IMR-90 (cell line): ENCODE measurements around the gene RIPOR3. TPM values are rescaled to one million over a fixed set of nuclear protein-coding genes. Genes with fewer than 3 reads are reported as not detected.
A peak's percentile ranks its signal among the peaks of the same experiment; 100 is the strongest.

Experiments
- ATAC-seq: fragments of 200-7000 bp; cut with Tn5 transposase; 2 replicates; pipeline ENCODE4 v1.9.1; 2020; ENCODE audit warnings: low read depth, mild to moderate bottlenecking, moderate library complexity
- BruUV-seq: library from RNA; stranded (reverse); fragments of 400-500 nt; replicated peaks from 2 replicates; lab custom pipeline; 2021; lab: Mats Ljungman, UMichigan
- CTCF ChIA-PET: fragments of 300-600 bp; formaldehyde crosslinking; extraction: SDS; loops from one replicate; lab custom pipeline; 2021; ENCODE audit warnings: antibody characterized with exemption; lab: Yijun Ruan, JAX
- POLR2A ChIA-PET: fragments of 300-600 bp; sonication (Branson Sonifier 250); formaldehyde crosslinking; loops from one replicate; lab custom pipeline; 2022; ENCODE audit warnings: antibody characterized with exemption; ENCODE audit not compliant: unreplicated experiment; lab: Charles Lee
- DNase-seq: peaks from one replicate; pipeline ENCODE4 v3.0.0; 2013
- H2AFZ ChIP-seq: replicated peaks from 2 replicates; pipeline ENCODE3; 2013; ENCODE audit warnings: low read length, mild to moderate bottlenecking; ENCODE audit not compliant: poor library complexity
- H2AK5ac ChIP-seq: 2 replicates; pipeline ENCODE4 v1.6.1; 2013; ENCODE audit warnings: low read depth, low read length, inconsistent platforms
- H2AK9ac ChIP-seq: replicated peaks from 2 replicates; pipeline ENCODE3; 2013; ENCODE audit warnings: mild to moderate bottlenecking, low read depth, low read length, moderate library complexity; ENCODE audit not compliant: poor library complexity
- H2BK120ac ChIP-seq: 2 replicates; pipeline ENCODE4 v1.6.1; 2013; ENCODE audit warnings: low read depth, low read length, inconsistent platforms
- H2BK15ac ChIP-seq: 3 replicates; pipeline ENCODE4 v1.6.1; 2013; ENCODE audit warnings: low read depth, low read length, inconsistent platforms
- H2BK20ac ChIP-seq: 2 replicates; pipeline ENCODE4 v1.6.1; 2013; ENCODE audit warnings: low read depth, mild to moderate bottlenecking, inconsistent platforms, low read length, moderate library complexity
- H2BK5ac ChIP-seq: 2 replicates; pipeline ENCODE4 v1.6.1; 2013; ENCODE audit warnings: mild to moderate bottlenecking, low read depth, low read length, inconsistent platforms; ENCODE audit not compliant: poor library complexity, severe bottlenecking
- H3K14ac ChIP-seq: replicated peaks from 2 replicates; pipeline ENCODE4 v1.6.1; 2013; ENCODE audit warnings: low read depth, low read length, inconsistent platforms
- H3K18ac ChIP-seq: 2 replicates; pipeline ENCODE4 v1.6.1; 2013; ENCODE audit warnings: low read depth, low read length, control low read depth
- H3K23ac ChIP-seq: 2 replicates; pipeline ENCODE4 v1.6.1; 2013; ENCODE audit warnings: low read depth, low read length, inconsistent platforms
- H3K27ac ChIP-seq: 2 replicates; pipeline ENCODE4 v1.5.1; 2013; ENCODE audit warnings: mild to moderate bottlenecking, control low read depth, low read length; ENCODE audit not compliant: insufficient read depth
- H3K27me3 ChIP-seq: 2 replicates; pipeline ENCODE4 v1.6.1; 2013; ENCODE audit warnings: low read length; ENCODE audit not compliant: control insufficient read depth, insufficient read depth
- H3K36me3 ChIP-seq: 2 replicates; pipeline ENCODE4 v1.6.1; 2013; ENCODE audit warnings: low read length, mixed read lengths; ENCODE audit not compliant: control insufficient read depth, insufficient read depth
- H3K4ac ChIP-seq: 2 replicates; pipeline ENCODE4 v1.6.1; 2013; ENCODE audit warnings: low read depth, low read length, inconsistent platforms
- H3K4me1 ChIP-seq: 2 replicates; pipeline ENCODE4 v1.6.1; 2013; ENCODE audit warnings: low read length, mixed read lengths; ENCODE audit not compliant: control insufficient read depth, insufficient read depth
- H3K4me2 ChIP-seq: 2 replicates; pipeline ENCODE4 v1.6.1; 2013; ENCODE audit warnings: low read depth, mild to moderate bottlenecking, control low read depth, low read length, moderate library complexity
- H3K4me3 ChIP-seq: 2 replicates; pipeline ENCODE4 v1.5.1; 2013; ENCODE audit warnings: low read depth, mild to moderate bottlenecking, control low read depth, low read length, moderate library complexity; ENCODE audit not compliant: insufficient read depth
- H3K56ac ChIP-seq: 2 replicates; pipeline ENCODE4 v1.6.1; 2013; ENCODE audit warnings: low read length, inconsistent platforms; ENCODE audit not compliant: insufficient read depth; ENCODE audit errors: extremely low read depth
- H3K79me1 ChIP-seq, 2 experiments: 2 replicates each; pipeline ENCODE4 v1.6.1; 2013; ENCODE audit warnings: low read length in 2 of 2, inconsistent platforms in 1 of 2, low read depth in 1 of 2
- H3K9ac ChIP-seq: 2 replicates; pipeline ENCODE4 v1.6.1; 2013; ENCODE audit warnings: low read depth, low read length, control low read depth
- H3K9me1 ChIP-seq: 2 replicates; pipeline ENCODE4 v1.6.1; 2013; ENCODE audit warnings: low read length, inconsistent platforms; ENCODE audit not compliant: insufficient read depth
- H3K9me3 ChIP-seq: 2 replicates; pipeline ENCODE4 v1.6.1; 2013; ENCODE audit warnings: low read length; ENCODE audit not compliant: control insufficient read depth, insufficient read depth
- H4K20me1 ChIP-seq: 2 replicates; pipeline ENCODE4 v1.6.1; 2013; ENCODE audit warnings: low read length, inconsistent platforms; ENCODE audit not compliant: insufficient read depth
- H4K5ac ChIP-seq: 2 replicates; pipeline ENCODE4 v1.6.1; 2013; ENCODE audit warnings: mild to moderate bottlenecking, low read depth, low read length, control low read depth
- H4K8ac ChIP-seq, 2 experiments: 2 replicates each; pipeline ENCODE4 v1.6.1; 2013; ENCODE audit warnings: low read depth in 2 of 2, low read length in 2 of 2, control low read depth in 1 of 2, inconsistent platforms in 1 of 2
- H4K91ac ChIP-seq: 2 replicates; pipeline ENCODE4 v1.6.1; 2013; ENCODE audit warnings: low read depth, low read length, inconsistent platforms; ENCODE audit not compliant: insufficient read depth
- BHLHE40 ChIP-seq: fragments of 150-350 bp; IDR thresholded peaks from 2 replicates; pipeline ENCODE4 v1.6.1; 2016; ENCODE audit warnings: mild to moderate bottlenecking, low read depth, low read length
- CEBPB ChIP-seq: IDR thresholded peaks from 2 replicates; pipeline ENCODE4 v1.6.1; 2012; ENCODE audit warnings: low read depth, low read length, improper control_type of control experiment
- CHD1 ChIP-seq: IDR thresholded peaks from 2 replicates; pipeline ENCODE4 v1.6.1; 2012; ENCODE audit warnings: low read depth, low read length, improper control_type of control experiment
- ELK1 ChIP-seq: fragments of 150-350 bp; IDR thresholded peaks from 2 replicates; pipeline ENCODE4 v1.6.1; 2016; ENCODE audit warnings: low read depth, mild to moderate bottlenecking, low read length, moderate library complexity, borderline replicate concordance
- FOS ChIP-seq: fragments of 150-350 bp; IDR thresholded peaks from 2 replicates; pipeline ENCODE4 v1.6.1; 2016; ENCODE audit warnings: low read depth, low read length
- MAFK ChIP-seq: IDR thresholded peaks from 2 replicates; pipeline ENCODE4 v1.6.1; 2012; ENCODE audit warnings: low read depth, low read length, improper control_type of control experiment
- MAZ ChIP-seq: IDR thresholded peaks from 2 replicates; pipeline ENCODE4 v1.6.1; 2012; ENCODE audit warnings: low read depth, mild to moderate bottlenecking, low read length, improper control_type of control experiment, moderate library complexity, borderline replicate concordance
- MXI1 ChIP-seq: IDR thresholded peaks from 2 replicates; pipeline ENCODE4 v1.6.1; 2012; ENCODE audit warnings: low read depth, mild to moderate bottlenecking, low read length, moderate library complexity, borderline replicate concordance
- NFE2L2 ChIP-seq: fragments of 150-350 bp; IDR thresholded peaks from 2 replicates; pipeline ENCODE4 v1.6.1; 2016; ENCODE audit warnings: low read depth, mild to moderate bottlenecking, low read length
- POLR2A ChIP-seq: IDR thresholded peaks from 2 replicates; pipeline ENCODE4 v1.6.1; 2012; ENCODE audit warnings: mild to moderate bottlenecking, low read depth, low read length
- RAD21 ChIP-seq: IDR thresholded peaks from 2 replicates; pipeline ENCODE4 v1.6.1; 2012; ENCODE audit warnings: low read length, improper control_type of control experiment
- RCOR1 ChIP-seq: IDR thresholded peaks from 2 replicates; pipeline ENCODE4 v1.6.1; 2012; ENCODE audit warnings: mild to moderate bottlenecking, low read length, improper control_type of control experiment; ENCODE audit not compliant: insufficient replicate concordance
- RFX5 ChIP-seq: IDR thresholded peaks from 2 replicates; pipeline ENCODE4 v1.8.0; 2012; ENCODE audit warnings: low read depth, mild to moderate bottlenecking, low read length, moderate library complexity
- USF2 ChIP-seq: fragments of 150-350 bp; IDR thresholded peaks from 2 replicates; pipeline ENCODE4 v1.6.1; 2017; ENCODE audit warnings: mild to moderate bottlenecking, antibody characterized with exemption, low read length, low read depth
- WGBS, 2 experiments: methylation state at CpG; one replicate each; pipeline versions ENCODE4 v1.1.5 to v1.1.7; 2013; ENCODE audit warnings: missing lambda C conversion rate in 2 of 2; ENCODE audit not compliant: insufficient read length in 1 of 2; ENCODE audit errors: extremely low coverage in 2 of 2; 5-methylcytosine and 5-hydroxymethylcytosine counted together
- dilution Hi-C: fragments of 300-500 bp; cut with HindIII; formaldehyde crosslinking; loops from one replicate; pipeline ENCODE4 v1.14.3; 2018; ENCODE audit warnings: low sequenced_read_pairs; ENCODE audit not compliant: unreplicated experiment
- in situ Hi-C: fragments of 300-500 bp; cut with MboI; formaldehyde crosslinking; loops from 3 replicates; pipeline ENCODE4 v1.14.3; 2019; ENCODE audit warnings: low sequenced_read_pairs, inconsistent platforms, mixed read lengths
- intact Hi-C: fragments of 100-400 bp; cut with micrococcal nuclease; formaldehyde crosslinking; loops from 2 replicates; pipeline ENCODE4 v1.10.0; 2022
- polyA plus RNA-seq, 3 experiments: library from polyadenylated mRNA; depleted of rRNA; stranded (reverse); fragments of >200 nt; gene quantifications; 2 replicates each; pipeline ENCODE4 v1.2.3, GENCODE V29; 2012; ENCODE audit warnings: low replicate concordance in 1 of 3
- total RNA-seq: library from RNA; depleted of rRNA; stranded (reverse); fragments of >200 nt; gene quantifications from 2 replicates; pipeline ENCODE4 v1.2.3, GENCODE V29; 2012
- TF ChIP-seq, protein P1 (sequence below): conservative IDR thresholded peaks from 2 replicates; pipeline ENCODE4 v1.5.1; 2012; ENCODE audit warnings: mild to moderate bottlenecking, low read depth, low read length, improper control_type of control experiment

The RIPOR3 gene
- total and polyA plus RNA-seq, 2 of the 4 experiments (the other 2 are of a cell fraction), result 0.54 to 1.7 TPM

- Histone ChIP-seq H3K27ac (peak overlapping the region; percentile 14; the same call in 1 of the 2 replicates), H3K9me1 (peaks cover 31% of the 10 kb centered on the region), H4K20me1 (peaks cover 18% of the 10 kb centered on the region; the same call in 1 of the 2 replicates), H2BK15ac (no peak overlapping the region; the same call in 2 of the 3 replicates), H3K9me3 (no peaks in the 10 kb centered on the region), H3K27me3 (no peaks in the 10 kb centered on the region), H2AFZ (no peak overlapping the region), H4K91ac (0 out of 2 replicates have a peak overlapping the region, but pooled peaks have one; percentile 3), H3K4me3 (no peak overlapping the region), H3K14ac (peak overlapping the region; percentile 26; the same call in 1 of the 2 replicates), H2BK5ac (peak overlapping the region; percentile 27), H3K79me1 (peaks cover 47 to 84% of the 10 kb centered on the region in 2 experiments), H3K4me2 (peak overlapping the region; percentile 85), H2AK9ac (no peak overlapping the region), H2BK20ac (no peak overlapping the region), H3K9ac (peak overlapping the region; percentile 30; the same call in 1 of the 2 replicates), H2BK120ac (no peak overlapping the region), H4K8ac (peak overlapping the region in 1 of 2 experiments; percentile 47; a peak in 2 of 4 replicates), H3K4me1 (peaks cover 16% of the 10 kb centered on the region), H3K4ac (peak overlapping the region; percentile 34; the same call in 1 of the 2 replicates), H2AK5ac (no peak overlapping the region; the same call in 1 of the 2 replicates), H3K56ac (no peak overlapping the region), H3K18ac (peak overlapping the region; percentile 48), H3K36me3 (peaks cover 10% of the 10 kb centered on the region), H3K23ac (peak overlapping the region; percentile 68), H4K5ac (peak overlapping the region; percentile 14; the same call in 1 of the 2 replicates)
- in situ Hi-C loops, result no loop called here
- DNase-seq (no peak), ATAC-seq (no peak)
- intact Hi-C loops, result no loop called here
- WGBS, 2 experiments, result no CpG with 5 or more reads among the region's 5 CpGs
- CTCF ChIA-PET, result no interaction called here
- dilution Hi-C loops, result no loop called here
- POLR2A ChIA-PET, result no interaction called here
- no TSS peak for BruUV-seq
- TF ChIP-seq ELK1 (no peak), USF2 (no peak), MXI1 (no peak), NFE2L2 (no peak), POLR2A (no peak), CEBPB (no peak), BHLHE40 (no peak), CHD1 (no peak), RAD21 (no peak), RCOR1 (no peak), MAZ (no peak), RFX5 (no peak), FOS (no peak), MAFK (no peak)
- TF ChIP-seq, protein P1, sequence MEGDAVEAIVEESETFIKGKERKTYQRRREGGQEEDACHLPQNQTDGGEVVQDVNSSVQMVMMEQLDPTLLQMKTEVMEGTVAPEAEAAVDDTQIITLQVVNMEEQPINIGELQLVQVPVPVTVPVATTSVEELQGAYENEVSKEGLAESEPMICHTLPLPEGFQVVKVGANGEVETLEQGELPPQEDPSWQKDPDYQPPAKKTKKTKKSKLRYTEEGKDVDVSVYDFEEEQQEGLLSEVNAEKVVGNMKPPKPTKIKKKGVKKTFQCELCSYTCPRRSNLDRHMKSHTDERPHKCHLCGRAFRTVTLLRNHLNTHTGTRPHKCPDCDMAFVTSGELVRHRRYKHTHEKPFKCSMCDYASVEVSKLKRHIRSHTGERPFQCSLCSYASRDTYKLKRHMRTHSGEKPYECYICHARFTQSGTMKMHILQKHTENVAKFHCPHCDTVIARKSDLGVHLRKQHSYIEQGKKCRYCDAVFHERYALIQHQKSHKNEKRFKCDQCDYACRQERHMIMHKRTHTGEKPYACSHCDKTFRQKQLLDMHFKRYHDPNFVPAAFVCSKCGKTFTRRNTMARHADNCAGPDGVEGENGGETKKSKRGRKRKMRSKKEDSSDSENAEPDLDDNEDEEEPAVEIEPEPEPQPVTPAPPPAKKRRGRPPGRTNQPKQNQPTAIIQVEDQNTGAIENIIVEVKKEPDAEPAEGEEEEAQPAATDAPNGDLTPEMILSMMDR, result no peak
Observed at GRCh38 chr20:50546729-50547314, 144.5 kb downstream of the RIPOR3 start.
